GM12878 (cell line): ENCODE results near the gene CTXND1. TPM values are rescaled to one million over a fixed set of nuclear protein-coding genes. Genes with fewer than 3 reads are reported as not detected.

Experiments used
- ATAC-seq: fragments of 200-7000 bp; cut with Tn5 transposase; 3 replicates; pipeline ENCODE4 v1.9.1; 2020; ENCODE audit warnings: mild to moderate bottlenecking, moderate library complexity
- BruUV-seq: library from RNA; stranded (reverse); fragments of 400-500 nt; replicated peaks from 2 replicates; lab custom pipeline; 2021; lab: Mats Ljungman, UMichigan
- CTCF ChIA-PET: fragments of 300-600 bp; sonication (Branson Sonifier 250); formaldehyde crosslinking; extraction: SDS; loops from one replicate; lab custom pipeline; 2021; ENCODE audit warnings: inconsistent platforms; lab: Yijun Ruan, JAX
- POLR2A ChIA-PET: fragments of 350-600 bp; formaldehyde crosslinking; extraction: SDS; loops from one replicate; lab custom pipeline; 2021; ENCODE audit warnings: inconsistent platforms; lab: Charles Lee
- RAD21 ChIA-PET: fragments of 300-600 bp; sonication (Branson Sonifier 250); formaldehyde crosslinking; loops from one replicate; lab custom pipeline; 2023; ENCODE audit warnings: antibody characterized with exemption; ENCODE audit not compliant: unreplicated experiment; lab: Charles Lee
- SMC1A ChIA-PET: fragments of 300-600 bp; sonication (Branson Sonifier 250); formaldehyde crosslinking; loops from one replicate; lab custom pipeline; 2023; ENCODE audit not compliant: unreplicated experiment, uncharacterized antibody; lab: Charles Lee
- DNase-seq: peaks from one replicate; pipeline ENCODE4 v3.0.0-alpha.2; 2011; ENCODE audit warnings: low read depth, low spot score
- FAIRE-seq: peaks from 3 replicates; lab custom pipeline; 2011; peaks lifted over from hg19 to GRCh38; lab: Jason Lieb, UNC
- H2AFZ ChIP-seq: 2 replicates; pipeline ENCODE4 v1.6.0; 2011; ENCODE audit warnings: low read depth, low read length, control low read depth; ENCODE audit not compliant: control insufficient read depth
- H3K27ac ChIP-seq: 2 replicates; pipeline ENCODE4 v1.5.1; 2011; ENCODE audit warnings: control low read depth; ENCODE audit not compliant: control insufficient read depth, insufficient read depth
- H3K27me3 ChIP-seq, 2 experiments: replicated peaks in 1 of 2; 2 replicates each; pipeline versions ENCODE4 v1.6.0 to v1.6.1; 2011; ENCODE audit warnings: low read length in 1 of 2; ENCODE audit not compliant: control insufficient read depth in 2 of 2, insufficient read depth in 2 of 2
- H3K36me3 ChIP-seq, 2 experiments: 2 replicates each; pipeline ENCODE4 v1.5.1; 2011; ENCODE audit warnings: low read length in 1 of 2; ENCODE audit not compliant: control insufficient read depth in 2 of 2, insufficient read depth in 2 of 2
- H3K4me1 ChIP-seq: 2 replicates; pipeline ENCODE4 v1.6.1; 2011; ENCODE audit warnings: mild to moderate bottlenecking, low read length, moderate library complexity, mixed read lengths; ENCODE audit not compliant: control insufficient read depth, insufficient read depth
- H3K4me2 ChIP-seq: 2 replicates; pipeline ENCODE4 v1.6.0; 2011; ENCODE audit warnings: control low read depth; ENCODE audit not compliant: control insufficient read depth, insufficient read depth
- H3K4me3 ChIP-seq: fragments of 200-600 bp; sonication (generic); 2 replicates; pipeline ENCODE4 v1.5.1; 2016
- H3K79me2 ChIP-seq: 2 replicates; pipeline ENCODE4 v1.6.0; 2011; ENCODE audit warnings: low read length; ENCODE audit not compliant: control insufficient read depth, insufficient read depth
- H3K9ac ChIP-seq: 2 replicates; pipeline ENCODE4 v1.8.0; 2011; ENCODE audit warnings: low read length, control low read depth, mixed read lengths; ENCODE audit not compliant: control insufficient read depth, insufficient read depth
- H3K9me3 ChIP-seq: replicated peaks from 3 replicates; pipeline ENCODE4 v1.5.1; 2011; ENCODE audit warnings: mild to moderate bottlenecking, low read length; ENCODE audit not compliant: control insufficient read depth, insufficient read depth
- H4K20me1 ChIP-seq: 2 replicates; pipeline ENCODE4 v1.6.0; 2011; ENCODE audit not compliant: control insufficient read depth, insufficient read depth
- BCLAF1 ChIP-seq: fragments of 450-650 bp; IDR thresholded peaks from 2 replicates; pipeline ENCODE4 v1.6.1; 2017; ENCODE audit warnings: antibody characterized with exemption, mild to moderate bottlenecking, moderate library complexity
- CBFB ChIP-seq: IDR thresholded peaks from 2 replicates; pipeline ENCODE4 v1.6.1; 2016; ENCODE audit warnings: antibody characterized with exemption, low read depth
- GATAD2B ChIP-seq: fragments of 450-650 bp; conservative IDR thresholded peaks from 2 replicates; pipeline ENCODE4 v1.6.1; 2017; ENCODE audit warnings: low read depth, mild to moderate bottlenecking, moderate library complexity
- IKZF1 ChIP-seq: fragments of 450-650 bp; conservative IDR thresholded peaks from 2 replicates; pipeline ENCODE4 v1.6.1; 2017; ENCODE audit warnings: antibody characterized with exemption, mild to moderate bottlenecking
- IKZF2 ChIP-seq, 2 experiments: fragments of 450-650 bp; IDR thresholded peaks; 2 replicates each; pipeline ENCODE4 v1.6.1; 2017; ENCODE audit warnings: mild to moderate bottlenecking in 2 of 2, moderate library complexity in 2 of 2
- IRF4 ChIP-seq: IDR thresholded peaks from 2 replicates; pipeline ENCODE4 v1.6.1; 2011; ENCODE audit warnings: low read depth, low read length
- MYC ChIP-seq: IDR thresholded peaks from 2 replicates; pipeline ENCODE4 v1.6.1; 2011; ENCODE audit warnings: mild to moderate bottlenecking, low read length, moderate library complexity, inconsistent platforms; ENCODE audit not compliant: insufficient read depth, insufficient replicate concordance, insufficient read length, severe bottlenecking
- NR2C2 ChIP-seq: IDR thresholded peaks from 2 replicates; pipeline ENCODE4 v1.6.1; 2011; ENCODE audit warnings: borderline replicate concordance, low read depth; ENCODE audit not compliant: control insufficient read depth, insufficient read length
- PAX8 ChIP-seq: fragments of 450-650 bp; IDR thresholded peaks from 2 replicates; pipeline ENCODE4 v1.6.1; 2017; ENCODE audit warnings: mild to moderate bottlenecking, moderate library complexity
- SMARCA5 ChIP-seq: fragments of 450-650 bp; IDR thresholded peaks from 2 replicates; pipeline ENCODE4 v1.6.1; 2017; ENCODE audit warnings: mild to moderate bottlenecking
- SPI1 ChIP-seq: IDR thresholded peaks from 2 replicates; pipeline ENCODE4 v1.6.1; 2011; ENCODE audit warnings: low read depth, mild to moderate bottlenecking, low read length, moderate library complexity, borderline replicate concordance; ENCODE audit not compliant: insufficient read depth
- ZBTB11 ChIP-seq: fragments of 450-650 bp; formaldehyde crosslinking; IDR thresholded peaks from 2 replicates; pipeline ENCODE4 v1.5.0; 2022; ENCODE audit warnings: mild to moderate bottlenecking, missing genetic modification characterization
- ZNF592 ChIP-seq: fragments of 450-650 bp; IDR thresholded peaks from 2 replicates; pipeline ENCODE4 v1.6.1; 2017; ENCODE audit warnings: mild to moderate bottlenecking, moderate library complexity
- ZNF622 ChIP-seq: fragments of 450-650 bp; IDR thresholded peaks from 2 replicates; pipeline ENCODE4 v1.6.1; 2017; ENCODE audit warnings: mild to moderate bottlenecking, inconsistent platforms
- WGBS: methylation state at CpG from one replicate; pipeline ENCODE4 v1.1.6; 2016; ENCODE audit warnings: low lambda C conversion rate; ENCODE audit not compliant: insufficient replicate concordance, insufficient coverage; ENCODE audit errors: missing lambda C conversion rate; 5-methylcytosine and 5-hydroxymethylcytosine counted together
- in situ Hi-C: fragments of 300-500 bp; cut with MboI; formaldehyde crosslinking; loops from 9 replicates; pipeline ENCODE4 v1.14.3; 2018; ENCODE audit warnings: mixed read lengths
- intact Hi-C: fragments of 100-400 bp; cut with micrococcal nuclease; formaldehyde crosslinking; loops from one replicate; pipeline ENCODE4 v1.14.2; 2022; ENCODE audit not compliant: unreplicated experiment
- polyA plus RNA-seq, 11 experiments: library from polyadenylated mRNA; depleted of rRNA in 4 of 11; unstranded in 6 of 11; stranded (reverse) in 5 of 11; fragments of >200 nt; fragmentation: Nextera tagmentation in 4 of 11; fragmentation: Illumina TruSeq in 1 of 11; extraction: Ambion mirVana in 4 of 11; extraction: Trizol in 1 of 11; gene quantifications; 1 replicate in 1 of 11; 2 replicates in 10 of 11; pipeline versions ENCODE4 v1.2.1 to v1.2.3, GENCODE V29; 2011 to 2016; ENCODE audit warnings: inconsistent platforms in 2 of 11, missing spikeins in 2 of 11, low read depth in 1 of 11
- total RNA-seq, 4 experiments: library from RNA; depleted of rRNA in 3 of 4; stranded (reverse); fragments of >200 nt in 3 of 4; fragmentation: Illumina TruSeq in 1 of 4; extraction: Trizol in 1 of 4; gene quantifications; 2 replicates each; pipeline versions ENCODE4 v1.2.1 to v1.2.3, GENCODE V29; 2013 to 2021

Gene CTXND1
- total and polyA plus RNA-seq, 10 of the 15 experiments (the other 5 are each of a cell fraction or from before 2014, with no cell fraction given): under 0.01 to 0.03 (median 0.02) TPM; not detected in 7

- TF ChIP-seq ZBTB11 (CRISPR knock-in tag): no peak
- TF ChIP-seq IRF4: no peak
- TF ChIP-seq IKZF1: no peak
- TF ChIP-seq PAX8: no peak
- no peak for TF ChIP-seq SPI1
- no peak for TF ChIP-seq GATAD2B
- TF ChIP-seq ZNF622: no peak
- TF ChIP-seq, all 136 proteins: peak for 0
Observed at GRCh38 chr15:80191198-80191597, 60.8 kb downstream of the CTXND1 start (continued).

GRCh38 chr15:80188251-80188650, 63.8 kb downstream of the CTXND1 start:
- no peak for ATAC-seq
- ChIA-PET CTCF (interaction anchor here (0.7 to 1.4 kb wide), 2 partner anchors 14 to 807 kb away, joined by 3 to 6 read pairs; no protein-coding TSS in a partner anchor), RAD21 (no interaction called here), POLR2A (no interaction called here), SMC1A (no interaction called here)
- peaks cover 3 to 6% of the 10 kb centered on the region in 2 experiments for H3K36me3 ChIP-seq
- H3K9ac ChIP-seq: no peak overlapping the region
- in situ Hi-C loops (no loop called here), intact Hi-C loops (no loop called here)
- H3K4me2 ChIP-seq: no peak overlapping the region
- no peaks in the 10 kb centered on the region for H3K27me3 ChIP-seq
- H3K27ac ChIP-seq: no peak overlapping the region
- no peaks in the 10 kb centered on the region for H3K9me3 ChIP-seq
- no peak overlapping the region for H2AFZ ChIP-seq
- no peak for FAIRE-seq
- no peaks in the 10 kb centered on the region for H3K79me2 ChIP-seq
- H3K4me3 ChIP-seq: no peak overlapping the region
- H3K4me1 ChIP-seq: no peaks in the 10 kb centered on the region
- 41% methylated on average over 2 of the region's 2 CpGs for WGBS
- no peak for DNase-seq
- BruUV-seq: no TSS peak
- H4K20me1 ChIP-seq: no peaks in the 10 kb centered on the region
- TF ChIP-seq CBFB (no peak), NR2C2 (no peak), ZNF592 (no peak), IKZF2 (IDR thresholded peaks at IDR 0.05) (no peak), BCLAF1 (no peak), MYC (no peak), SMARCA5 (no peak)
